Neuronal stem cell (in vitro differentiated cells): ENCODE results near the gene NLN.

ENCODE experiments used
- DNase-seq: peaks from one replicate; pipeline ENCODE4 v3.0.0-alpha.2; 2013; ENCODE audit warnings: low spot score
- H2AFZ ChIP-seq: one replicate; pipeline ENCODE4 v1.6.1; 2013; ENCODE audit warnings: mild to moderate bottlenecking, low read length, inconsistent platforms
- H2AK5ac ChIP-seq: 2 replicates; pipeline ENCODE4 v1.6.1; 2013; ENCODE audit warnings: low read depth, mild to moderate bottlenecking, inconsistent platforms, low read length, moderate library complexity, mixed read lengths
- H2BK120ac ChIP-seq: 2 replicates; pipeline ENCODE4 v1.6.1; 2013; ENCODE audit warnings: low read depth, mild to moderate bottlenecking, inconsistent platforms, low read length, moderate library complexity, mixed read lengths
- H2BK12ac ChIP-seq: one replicate; pipeline ENCODE4 v1.6.1; 2013; ENCODE audit warnings: low read length, inconsistent platforms
- H2BK15ac ChIP-seq: 2 replicates; pipeline ENCODE4 v1.6.1; 2013; ENCODE audit warnings: mild to moderate bottlenecking, low read length, inconsistent platforms, mixed read lengths
- H2BK5ac ChIP-seq: one replicate; pipeline ENCODE4 v1.6.1; 2013; ENCODE audit warnings: inconsistent platforms, mild to moderate bottlenecking, low read length, moderate library complexity
- H3K14ac ChIP-seq: one replicate; pipeline ENCODE4 v1.6.1; 2013; ENCODE audit warnings: low read length, inconsistent platforms
- H3K18ac ChIP-seq: 2 replicates; pipeline ENCODE4 v1.6.1; 2013; ENCODE audit warnings: low read length, inconsistent platforms
- H3K23ac ChIP-seq: 2 replicates; pipeline ENCODE4 v1.6.1; 2013; ENCODE audit warnings: low read depth, mild to moderate bottlenecking, mixed read lengths, low read length, inconsistent platforms; ENCODE audit not compliant: poor library complexity
- H3K27ac ChIP-seq: replicated peaks from 3 replicates; pipeline ENCODE4 v1.5.1; 2013; ENCODE audit warnings: low read length, inconsistent platforms
- H3K27me3 ChIP-seq, 3 experiments: 2 replicates each; pipeline ENCODE4 v1.6.1; 2013; ENCODE audit warnings: low read length in 3 of 3, mild to moderate bottlenecking in 2 of 3, inconsistent platforms in 1 of 3, low read depth in 1 of 3, mixed read lengths in 1 of 3, moderate library complexity in 1 of 3; ENCODE audit not compliant: control insufficient read depth in 3 of 3, insufficient read depth in 3 of 3
- H3K36me3 ChIP-seq, 2 donors: replicated peaks in 1 of 2; 2 replicates each; pipeline ENCODE4 v1.6.1; 2013; ENCODE audit warnings: low read length in 2 of 2; ENCODE audit not compliant: control insufficient read depth in 2 of 2, insufficient read depth in 2 of 2
- H3K4ac ChIP-seq: 2 replicates; pipeline ENCODE4 v1.6.1; 2013; ENCODE audit warnings: inconsistent platforms, mild to moderate bottlenecking, low read length, moderate library complexity
- H3K4me1 ChIP-seq, 2 donors: 1 replicate in 1 of 2; 2 replicates in 1 of 2; pipeline ENCODE4 v1.6.1; 2013; ENCODE audit warnings: low read length in 2 of 2, low read depth in 1 of 2; ENCODE audit not compliant: control insufficient read depth in 2 of 2, insufficient read depth in 1 of 2
- H3K4me2 ChIP-seq: one replicate; pipeline ENCODE4 v1.6.1; 2013; ENCODE audit warnings: mild to moderate bottlenecking, low read length, inconsistent platforms; ENCODE audit not compliant: insufficient read depth, poor library complexity, severe bottlenecking
- H3K4me3 ChIP-seq, 2 donors: 2 replicates each; pipeline ENCODE4 v1.5.1; 2013; ENCODE audit warnings: low read length in 2 of 2, mild to moderate bottlenecking in 2 of 2, inconsistent platforms in 1 of 2, moderate library complexity in 1 of 2
- H3K79me1 ChIP-seq: one replicate; pipeline ENCODE4 v1.6.1; 2013; ENCODE audit warnings: low read depth, mild to moderate bottlenecking, inconsistent platforms, low read length, moderate library complexity
- H3K9ac ChIP-seq: one replicate; pipeline ENCODE4 v1.6.1; 2013; ENCODE audit warnings: mild to moderate bottlenecking, low read depth, low read length, inconsistent platforms; ENCODE audit not compliant: poor library complexity
- H3K9me3 ChIP-seq, 2 donors: replicated peaks in 1 of 2; 2 replicates each; pipeline versions ENCODE3 to v1.6.1; 2013; ENCODE audit warnings: low read length in 2 of 2, mild to moderate bottlenecking in 2 of 2, inconsistent platforms in 1 of 2, low read depth in 1 of 2, mixed read lengths in 1 of 2, moderate library complexity in 1 of 2; ENCODE audit not compliant: control insufficient read depth in 2 of 2, insufficient read depth in 1 of 2
- H4K8ac ChIP-seq: one replicate; pipeline ENCODE4 v1.6.1; 2013; ENCODE audit warnings: low read depth, mild to moderate bottlenecking, inconsistent platforms, low read length, moderate library complexity
- H4K91ac ChIP-seq: one replicate; pipeline ENCODE4 v1.6.1; 2013; ENCODE audit warnings: low read length, low read depth, mild to moderate bottlenecking, inconsistent platforms; ENCODE audit not compliant: poor library complexity
- WGBS, 2 donors: extraction: QIAGEN DNeasy Blood & Tissue Kit; methylation state at CpG; one replicate each; pipeline ENCODE4 v1.1.7; 2013; ENCODE audit warnings: missing lambda C conversion rate in 2 of 2, mixed read lengths in 1 of 2; ENCODE audit not compliant: insufficient read length in 2 of 2, insufficient replicate concordance in 1 of 2; ENCODE audit errors: extremely low coverage in 2 of 2; 5-methylcytosine and 5-hydroxymethylcytosine counted together

The NLN gene

DNA sequence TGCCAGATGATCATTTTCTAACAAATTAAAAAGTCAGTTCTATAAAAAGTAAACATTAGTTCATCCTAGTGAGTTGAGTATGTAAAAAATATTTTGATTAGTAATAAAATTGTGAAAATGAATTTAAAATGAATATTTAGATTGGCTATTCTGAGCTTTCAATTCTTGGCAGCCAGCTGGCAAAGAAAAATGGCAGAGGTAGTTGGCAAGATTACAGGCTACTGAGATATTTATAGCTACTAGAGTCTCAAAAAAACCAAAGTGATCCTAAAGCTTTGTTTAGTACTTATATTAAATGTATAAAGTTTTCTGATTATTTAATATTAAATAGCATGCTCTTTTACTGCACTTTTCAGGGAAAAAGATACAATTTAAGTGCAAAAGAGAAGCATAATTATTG is 25.1 kb upstream of the NLN start:
- Histone ChIP-seq H3K4me1 (peaks cover 0 to 3% of the 10 kb centered on the region in 2 donors), H3K23ac (no peak overlapping the region), H2AK5ac (no peak overlapping the region), H2BK5ac (no peak overlapping the region), H3K18ac (no peak overlapping the region), H3K9me3 (no peaks in the 10 kb centered on the region), H3K27ac (no peak overlapping the region), H4K8ac (no peak overlapping the region), H2BK120ac (no peak overlapping the region), H3K14ac (no peak overlapping the region), H3K4ac (no peak overlapping the region), H3K79me1 (no peaks in the 10 kb centered on the region), H3K4me3 (no peak overlapping the region), H3K4me2 (no peak overlapping the region), H2BK12ac (no peak overlapping the region), H4K91ac (no peak overlapping the region), H3K27me3 (no peaks in the 10 kb centered on the region), H2BK15ac (no peak overlapping the region), H3K36me3 (peaks cover 0 to 20% of the 10 kb centered on the region in 2 donors), H3K9ac (no peak overlapping the region), H2AFZ (no peak overlapping the region)
- DNase-seq: no peak

DNA sequence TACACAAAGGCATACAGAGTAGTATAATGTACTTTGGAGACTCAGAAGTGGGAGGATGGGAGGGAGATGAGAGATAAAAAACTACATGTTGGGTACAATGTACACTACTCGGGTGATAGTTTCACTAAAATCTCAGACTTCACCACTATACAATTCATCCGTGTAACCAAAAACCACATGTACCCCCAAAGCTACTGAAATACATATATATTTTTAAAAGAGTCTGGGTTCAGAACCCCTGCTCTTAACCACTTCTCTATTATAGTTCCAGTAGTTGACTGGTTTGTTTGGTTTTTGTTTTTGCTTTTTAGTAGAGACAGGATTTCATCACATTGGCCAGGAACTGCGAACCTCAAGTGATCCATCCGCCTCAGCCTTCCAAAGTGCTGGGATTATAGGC is 22.7 kb upstream of the NLN start:
- H3K27me3 ChIP-seq: no peaks in the 10 kb centered on the region
- H2BK120ac ChIP-seq: no peak overlapping the region
- no peak overlapping the region for H3K27ac ChIP-seq
- no peak overlapping the region for H3K4me3 ChIP-seq
- no peak overlapping the region for H2AK5ac ChIP-seq
- H3K4me2 ChIP-seq: no peak overlapping the region
- H3K4me1 ChIP-seq: peaks cover 0 to 3% of the 10 kb centered on the region in 2 donors
- no peak overlapping the region for H4K8ac ChIP-seq
- no peaks in the 10 kb centered on the region for H3K9me3 ChIP-seq
- no CpG with 5 or more reads among the region's 4 CpGs for WGBS, 2 donors
- DNase-seq: no peak
- H3K9ac ChIP-seq: no peak overlapping the region
- H3K36me3 ChIP-seq: peaks cover 0 to 40% of the 10 kb centered on the region in 2 donors
- no peak overlapping the region for H4K91ac ChIP-seq
- H3K4ac ChIP-seq: no peak overlapping the region
- H3K18ac ChIP-seq: no peak overlapping the region
- H3K14ac ChIP-seq: no peak overlapping the region
- no peak overlapping the region for H3K23ac ChIP-seq
- no peak overlapping the region for H2AFZ ChIP-seq
- H3K79me1 ChIP-seq: no peaks in the 10 kb centered on the region
- H2BK12ac ChIP-seq: no peak overlapping the region
- no peak overlapping the region for H2BK5ac ChIP-seq
- no peak overlapping the region for H2BK15ac ChIP-seq

DNA sequence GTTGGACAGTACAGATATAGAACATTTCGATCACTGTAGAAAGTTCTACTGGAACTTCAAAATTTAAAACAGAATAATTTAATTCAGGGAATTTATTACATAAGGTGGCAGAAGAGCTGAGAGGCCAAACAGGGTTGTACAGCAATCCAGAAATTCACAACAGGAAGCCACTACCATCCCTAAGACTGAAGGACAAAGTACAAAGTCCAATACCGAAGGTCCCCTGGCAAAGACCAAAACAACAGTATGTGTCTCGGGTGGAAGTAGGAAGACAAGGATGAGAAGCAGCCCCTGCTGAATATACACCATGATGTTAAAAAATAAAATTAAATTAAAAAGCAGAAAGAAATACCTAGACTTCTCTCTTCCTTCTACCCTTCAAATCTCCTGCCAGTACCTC is 20.0 kb upstream of the NLN start:
- Histone ChIP-seq H3K9ac (no peak overlapping the region), H2AFZ (no peak overlapping the region), H3K18ac (no peak overlapping the region), H3K4ac (no peak overlapping the region), H2BK120ac (no peak overlapping the region), H3K14ac (no peak overlapping the region), H3K27me3 (no peaks in the 10 kb centered on the region), H4K91ac (no peak overlapping the region), H2BK5ac (no peak overlapping the region), H2AK5ac (no peak overlapping the region), H4K8ac (no peak overlapping the region), H3K4me2 (no peak overlapping the region), H2BK12ac (no peak overlapping the region), H2BK15ac (no peak overlapping the region), H3K4me3 (no peak overlapping the region), H3K4me1 (no peaks in the 10 kb centered on the region), H3K27ac (no peak overlapping the region), H3K9me3 (no peaks in the 10 kb centered on the region), H3K36me3 (peaks cover 0 to 45% of the 10 kb centered on the region in 2 donors), H3K23ac (no peak overlapping the region), H3K79me1 (no peaks in the 10 kb centered on the region)
- WGBS, 2 donors: no CpG with 5 or more reads among the region's 3 CpGs
- no peak for DNase-seq

- Histone ChIP-seq H2AFZ (no peak overlapping the region), H4K8ac (no peak overlapping the region), H3K4ac (no peak overlapping the region), H4K91ac (no peak overlapping the region), H2BK12ac (no peak overlapping the region), H2AK5ac (no peak overlapping the region), H3K9me3 (no peaks in the 10 kb centered on the region), H2BK120ac (no peak overlapping the region), H3K36me3 (peaks cover 0 to 45% of the 10 kb centered on the region in 2 donors), H3K4me2 (no peak overlapping the region), H2BK5ac (no peak overlapping the region), H3K4me3 (no peak overlapping the region), H3K79me1 (no peaks in the 10 kb centered on the region), H3K27ac (no peak overlapping the region), H3K14ac (no peak overlapping the region), H2BK15ac (no peak overlapping the region), H3K23ac (no peak overlapping the region), H3K27me3 (no peaks in the 10 kb centered on the region), H3K18ac (no peak overlapping the region), H3K9ac (no peak overlapping the region), H3K4me1 (no peaks in the 10 kb centered on the region)
- WGBS, 2 donors: no CpG with 5 or more reads among the region's 2 CpGs
- DNase-seq: no peak
Measured at GRCh38 chr5:65704621-65705239, 17.3 kb upstream of the NLN start.
